Measurements from ENCODE around the gene ADGRV1.
"Not testable (repeated sequence)": the region's sequence is repeated elsewhere in the genome, so short reads cannot be mapped to it uniquely, and the experiment has no call there.

The ADGRV1 gene

GRCh38 chr5:90642706-90643229 lies 84.2 kb downstream of the ADGRV1 start:
- DNase-seq (ENCODE audit: extremely low spot score, insufficient read length, low read depth), result no peak
- no peak for FAIRE-seq

GRCh38 chr5:90644132-90644531 lies 85.5 kb downstream of the ADGRV1 start:
- DNase-seq (ENCODE audit: extremely low spot score, insufficient read length, low read depth), result no peak
- no peak for FAIRE-seq

GRCh38 chr5:90645024-90645610 lies 86.5 kb downstream of the ADGRV1 start:
- DNase-seq (ENCODE audit: extremely low spot score, insufficient read length, low read depth), result no peak
- FAIRE-seq, result no peak

- no peak for FAIRE-seq
- no peak for DNase-seq (ENCODE audit: extremely low spot score, insufficient read length, low read depth)
Measured at GRCh38 chr5:90650767-90651166, 92.2 kb downstream of the ADGRV1 start.

GRCh38 chr5:90654215-90654614 lies 95.6 kb downstream of the ADGRV1 start:
- no peak for DNase-seq (ENCODE audit: extremely low spot score, insufficient read length, low read depth)
- FAIRE-seq, result no peak

- FAIRE-seq (no peak), DNase-seq (ENCODE audit: extremely low spot score, insufficient read length, low read depth) (no peak)
Measured at GRCh38 chr5:90655423-90655822, 96.8 kb downstream of the ADGRV1 start.

GRCh38 chr5:90657030-90657429 lies 98.4 kb downstream of the ADGRV1 start:
- no peak for DNase-seq (ENCODE audit: extremely low spot score, insufficient read length, low read depth)
- no peak for FAIRE-seq

- FAIRE-seq (no peak), DNase-seq (ENCODE audit: extremely low spot score, insufficient read length, low read depth) (no peak)
Measured at GRCh38 chr5:90657788-90658187, 99.2 kb downstream of the ADGRV1 start.

GRCh38 chr5:90658620-90659019 lies 100.0 kb downstream of the ADGRV1 start:
- FAIRE-seq (no peak), DNase-seq (ENCODE audit: extremely low spot score, insufficient read length, low read depth) (no peak)

- not testable (repeated sequence) for DNase-seq (ENCODE audit: extremely low spot score, insufficient read length, low read depth); FAIRE-seq
Measured at GRCh38 chr5:90668079-90668565, 109.5 kb downstream of the ADGRV1 start.

- DNase-seq (ENCODE audit: extremely low spot score, insufficient read length, low read depth) (no peak), FAIRE-seq (no peak)
Measured at GRCh38 chr5:90675222-90675621, 116.6 kb downstream of the ADGRV1 start.

- FAIRE-seq (no peak), DNase-seq (ENCODE audit: extremely low spot score, insufficient read length, low read depth) (no peak)
Measured at GRCh38 chr5:90680921-90681563, 122.4 kb downstream of the ADGRV1 start.

- FAIRE-seq (no peak), DNase-seq (ENCODE audit: extremely low spot score, insufficient read length, low read depth) (no peak)
Measured at GRCh38 chr5:90682278-90682677, 123.7 kb downstream of the ADGRV1 start.

GRCh38 chr5:90685425-90686022 lies 126.9 kb downstream of the ADGRV1 start:
- DNase-seq (ENCODE audit: extremely low spot score, insufficient read length, low read depth) (no peak), FAIRE-seq (no peak)

- not testable (repeated sequence) for FAIRE-seq; DNase-seq (ENCODE audit: extremely low spot score, insufficient read length, low read depth)
Measured at GRCh38 chr5:90686363-90686762, 127.8 kb downstream of the ADGRV1 start.

GRCh38 chr5:90687458-90687857 lies 128.9 kb downstream of the ADGRV1 start:
- FAIRE-seq, result not testable (repeated sequence)

GRCh38 chr5:90689064-90689463 lies 130.5 kb downstream of the ADGRV1 start:
- FAIRE-seq, result no peak
- no peak for DNase-seq (ENCODE audit: extremely low spot score, insufficient read length, low read depth)

More at GRCh38 chr5:90687458-90687857, 128.9 kb downstream of the ADGRV1 start:
- DNase-seq (ENCODE audit: extremely low spot score, insufficient read length, low read depth), result not testable (repeated sequence)

GRCh38 chr5:90690307-90690706 lies 131.7 kb downstream of the ADGRV1 start:
- FAIRE-seq (no peak), DNase-seq (ENCODE audit: extremely low spot score, insufficient read length, low read depth) (no peak)

GRCh38 chr5:90691533-90691932 lies 132.9 kb downstream of the ADGRV1 start:
- DNase-seq (ENCODE audit: extremely low spot score, insufficient read length, low read depth) (no peak), FAIRE-seq (no peak)

- FAIRE-seq (no peak), DNase-seq (ENCODE audit: extremely low spot score, insufficient read length, low read depth) (no peak)
Measured at GRCh38 chr5:90696153-90696552, 137.6 kb downstream of the ADGRV1 start.

GRCh38 chr5:90700299-90700698 lies 141.7 kb downstream of the ADGRV1 start:
- FAIRE-seq (no peak), DNase-seq (ENCODE audit: extremely low spot score, insufficient read length, low read depth) (no peak)

Data from GM18507 (cell line).